Left hindlimb (tissue), 1 donor: ENCODE results near the gene SFT2D1.

ENCODE experiments used
- DNase-seq: peaks from one replicate; pipeline ENCODE4 v3.0.0-alpha.2; 2018

Gene SFT2D1

GRCh38 chr6:166306378-166307081, 35.8 kb downstream of the SFT2D1 start:
- no peak for DNase-seq

DNA sequence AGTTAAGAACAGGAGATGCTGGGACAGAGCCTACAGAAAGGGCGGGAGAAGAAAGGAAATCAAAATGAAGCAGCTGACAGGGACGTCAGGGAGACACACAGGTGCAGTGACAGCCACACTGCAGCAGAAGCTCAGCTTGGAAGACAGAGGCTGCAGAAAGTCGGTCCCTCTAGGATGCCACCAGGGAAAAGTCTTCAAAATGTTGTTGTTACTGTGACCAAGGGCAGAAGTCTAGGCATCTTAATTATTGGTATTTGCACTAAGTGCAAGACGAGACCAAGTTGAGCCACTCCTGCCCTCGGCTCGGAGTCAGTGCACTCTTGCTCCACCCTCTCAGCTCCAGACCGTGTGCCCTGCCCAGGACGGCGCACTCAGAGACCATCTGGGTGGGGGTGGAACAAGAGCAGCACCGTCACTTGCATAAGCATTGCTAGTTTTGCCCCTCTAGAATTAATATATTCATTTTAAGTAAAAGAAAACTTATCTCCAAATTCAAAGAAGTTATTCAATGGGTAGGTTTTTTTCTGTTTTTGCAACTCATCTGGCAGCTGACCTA, 36.7 kb downstream of the SFT2D1 start:
- no peak for DNase-seq

GRCh38 chr6:166304106-166304505, 38.2 kb downstream of the SFT2D1 start:
- no peak for DNase-seq

- DNase-seq: no peak
Measured at GRCh38 chr6:166301611-166302529, 40.5 kb downstream of the SFT2D1 start.

DNA sequence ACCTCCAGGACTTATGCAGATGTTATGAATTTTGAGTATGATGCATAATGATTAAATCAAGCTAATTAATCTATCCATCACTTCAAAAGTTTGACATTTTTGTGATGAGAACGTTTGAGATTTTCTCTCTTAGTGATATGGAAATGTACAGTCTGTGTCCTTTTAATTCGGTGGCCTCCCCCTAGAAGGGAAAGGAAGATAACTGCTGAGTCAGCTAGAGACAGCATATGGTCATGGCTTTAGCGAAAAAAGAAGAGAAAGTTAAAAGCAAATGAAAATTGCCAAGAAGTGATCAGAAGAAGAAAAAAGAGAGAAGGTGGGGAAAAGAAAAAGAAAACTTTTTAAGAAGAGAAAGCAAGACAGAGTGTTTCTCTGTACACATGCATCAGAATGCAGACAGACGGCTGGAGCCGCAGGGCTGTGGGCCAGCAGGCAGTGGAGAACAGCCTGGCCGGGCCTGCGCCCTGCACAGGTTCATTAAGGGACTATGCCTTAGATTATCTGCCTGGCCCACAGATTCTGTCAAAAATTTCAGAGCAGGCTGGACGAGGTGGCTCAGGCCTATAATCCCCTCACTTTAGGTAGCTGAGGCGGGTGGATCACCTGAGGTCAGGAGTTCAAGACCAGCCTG, 41.9 kb downstream of the SFT2D1 start:
- no peak for DNase-seq

DNA sequence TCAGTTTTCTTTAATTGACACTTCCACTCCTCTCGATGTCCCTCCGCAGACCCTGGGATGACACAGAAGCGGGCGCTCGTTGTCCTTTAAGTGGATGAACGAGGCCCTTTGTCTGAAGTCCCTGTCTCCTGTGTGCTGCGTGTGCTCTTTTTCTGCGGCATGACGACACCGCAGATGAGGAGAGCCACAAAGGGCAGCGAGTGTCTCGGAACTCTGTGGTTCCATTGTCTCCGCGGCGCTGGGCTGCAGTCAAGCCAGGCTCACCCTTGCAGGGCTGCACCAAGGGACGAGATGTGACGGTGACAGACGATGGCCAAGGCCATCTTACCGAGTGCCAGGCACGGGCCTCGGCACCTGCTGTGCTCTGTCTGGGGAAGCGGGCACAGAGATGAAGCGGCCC, 44.7 kb downstream of the SFT2D1 start:
- DNase-seq: no peak

GRCh38 chr6:166296035-166296883, 46.1 kb downstream of the SFT2D1 start:
- DNase-seq: no peak

DNA sequence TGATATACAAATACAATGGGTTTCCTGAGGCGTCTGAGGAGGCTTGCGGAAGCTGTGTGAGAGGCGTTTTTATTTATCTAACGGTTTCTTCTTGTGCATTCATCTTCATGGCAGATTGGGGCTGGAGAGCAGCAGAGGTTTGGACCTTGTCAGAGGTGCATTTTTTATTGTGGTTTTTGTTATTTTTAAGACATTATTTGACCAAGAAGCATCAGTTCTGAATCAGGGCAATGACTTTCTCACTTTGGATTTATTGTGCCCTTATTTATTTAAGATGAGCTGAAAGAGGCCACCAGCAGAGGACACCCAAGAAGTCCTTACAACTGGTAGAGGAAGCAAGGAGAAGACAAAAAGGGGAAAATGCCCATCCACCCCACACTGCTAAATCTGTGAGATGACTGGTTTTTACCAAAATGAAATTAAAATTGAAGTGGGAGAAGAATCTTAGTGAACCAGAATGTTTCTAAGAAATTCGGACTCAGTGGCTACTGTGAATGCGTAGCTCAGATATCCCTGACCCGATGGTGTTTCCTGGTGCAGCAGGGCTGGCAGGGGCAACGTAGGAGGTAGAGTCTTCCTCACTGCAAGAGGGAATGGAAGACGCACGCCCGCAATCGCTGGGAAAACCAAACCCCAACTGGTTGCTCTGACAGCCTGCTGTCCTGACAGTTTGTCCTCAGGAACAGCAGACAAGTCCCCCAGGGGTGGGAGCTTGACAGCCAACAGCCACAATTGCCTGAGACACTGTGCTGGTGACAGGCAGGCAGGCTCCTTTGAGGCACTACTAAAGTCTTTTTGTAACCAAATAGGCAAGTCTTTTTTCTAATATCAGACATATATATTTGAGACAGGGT, 48.4 kb downstream of the SFT2D1 start:
- DNase-seq: no peak

- DNase-seq: no peak
Measured at GRCh38 chr6:166289207-166290060, 52.9 kb downstream of the SFT2D1 start.

- DNase-seq: no peak
Measured at GRCh38 chr6:166286839-166287271, 55.5 kb downstream of the SFT2D1 start.

DNA sequence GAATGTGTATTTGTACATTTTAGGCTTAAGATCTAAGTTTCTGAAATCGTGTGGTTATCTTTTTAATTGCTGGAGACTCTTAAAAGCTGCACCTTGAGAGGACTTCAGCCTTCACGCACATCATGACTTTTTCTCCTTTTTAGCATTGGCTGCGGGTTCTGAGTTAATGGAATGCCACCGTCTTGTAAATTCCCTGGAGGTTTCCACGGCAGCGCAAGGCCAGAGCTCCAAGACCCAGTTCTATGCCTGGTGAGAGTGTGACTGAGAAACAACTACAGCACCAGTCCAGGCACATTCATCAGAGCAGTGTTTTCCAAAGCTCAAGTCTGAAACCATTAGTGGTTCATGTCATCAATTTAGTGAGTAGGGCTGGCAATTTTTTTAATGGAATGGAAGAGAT, 57.1 kb downstream of the SFT2D1 start:
- DNase-seq: no peak

- no peak for DNase-seq
Measured at GRCh38 chr6:166284640-166285039, 57.7 kb downstream of the SFT2D1 start.

DNA sequence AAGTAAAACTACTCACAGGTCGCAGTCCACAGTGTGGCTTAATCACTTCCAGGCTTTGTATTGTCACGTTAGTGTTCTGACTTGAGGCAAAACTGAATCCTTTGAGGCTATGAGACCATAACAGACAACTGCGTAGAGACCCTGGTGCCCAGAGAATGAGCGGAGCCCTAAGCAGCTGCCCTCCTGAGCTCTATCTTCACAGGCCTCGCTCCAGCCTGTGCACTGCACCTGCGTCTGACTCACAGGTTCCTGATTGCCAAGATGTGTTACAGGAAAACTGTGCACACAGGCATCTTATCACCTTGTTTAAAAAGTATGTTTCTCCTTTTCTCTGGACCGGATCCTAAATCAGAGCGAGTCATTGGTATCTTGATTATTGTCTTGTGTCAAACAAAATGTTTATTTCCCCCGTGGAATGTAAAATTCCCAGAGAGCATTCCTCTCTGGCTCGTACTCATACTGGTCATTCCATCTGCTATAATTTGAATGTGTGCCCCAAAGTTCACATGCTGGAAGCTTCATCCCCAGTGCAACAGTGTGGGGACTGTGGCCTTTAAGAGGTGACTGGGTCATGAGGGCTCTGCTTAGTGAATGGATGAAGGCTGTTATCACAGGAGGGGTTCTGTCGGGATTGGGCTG, 59.8 kb downstream of the SFT2D1 start:
- no peak for DNase-seq

DNA sequence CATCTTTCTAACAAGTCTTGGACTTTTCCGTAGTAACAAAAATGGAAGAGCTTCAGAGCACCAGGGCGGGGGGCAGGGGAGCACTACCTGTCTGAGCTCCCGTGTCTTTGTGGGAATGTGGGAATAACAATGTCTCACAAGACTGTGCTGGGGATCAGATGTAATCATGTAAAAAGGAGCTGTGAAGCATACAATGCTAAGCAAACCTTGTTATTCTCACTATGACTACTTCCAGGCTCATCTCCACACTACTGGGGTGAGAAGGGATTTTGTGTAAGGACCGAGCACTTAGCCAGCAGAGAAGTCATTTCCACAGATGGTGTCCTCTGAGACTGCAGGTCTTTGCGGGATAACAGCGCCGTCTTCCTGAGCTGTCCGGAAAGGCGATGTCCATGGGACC, 61.2 kb downstream of the SFT2D1 start:
- no peak for DNase-seq

GRCh38 chr6:166279393-166279679, 63.0 kb downstream of the SFT2D1 start:
- no peak for DNase-seq

DNA sequence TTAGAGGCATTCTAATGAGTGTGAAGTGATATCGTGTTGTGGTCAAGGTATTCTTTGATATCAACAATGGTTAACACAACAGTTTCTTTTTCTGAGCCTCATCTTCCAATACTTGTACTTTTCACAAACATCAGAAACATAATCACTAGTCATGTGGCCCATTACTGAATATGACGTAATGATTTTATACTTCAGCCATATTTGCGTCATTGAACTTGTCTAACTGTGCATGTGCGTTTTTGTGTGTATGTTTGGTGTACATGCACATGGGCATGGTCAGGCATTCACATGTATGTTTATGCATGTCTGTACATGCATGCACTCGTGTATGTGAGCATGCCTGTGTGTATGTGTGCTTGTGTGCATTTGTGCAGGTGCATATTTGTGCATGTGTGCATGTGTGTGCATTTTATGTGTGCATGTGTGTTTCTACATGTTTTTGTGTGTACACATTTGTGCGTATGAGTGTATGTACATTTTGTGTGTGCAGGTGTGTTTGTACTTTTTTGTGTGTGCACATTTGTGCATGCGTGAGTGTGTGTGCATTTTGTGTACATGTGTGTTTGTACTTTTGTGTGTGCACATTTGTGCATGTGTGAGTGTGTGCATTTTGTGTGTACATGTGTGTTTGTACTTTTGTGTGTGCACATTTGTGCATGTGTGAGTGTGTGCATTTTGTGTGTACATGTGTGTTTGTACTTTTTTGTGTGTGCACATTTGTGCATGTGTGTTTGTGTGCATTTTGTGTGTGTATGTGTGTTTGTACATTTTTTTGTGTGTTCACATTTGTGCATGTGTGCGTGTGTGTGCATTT, 63.6 kb downstream of the SFT2D1 start:
- no peak for DNase-seq

DNA sequence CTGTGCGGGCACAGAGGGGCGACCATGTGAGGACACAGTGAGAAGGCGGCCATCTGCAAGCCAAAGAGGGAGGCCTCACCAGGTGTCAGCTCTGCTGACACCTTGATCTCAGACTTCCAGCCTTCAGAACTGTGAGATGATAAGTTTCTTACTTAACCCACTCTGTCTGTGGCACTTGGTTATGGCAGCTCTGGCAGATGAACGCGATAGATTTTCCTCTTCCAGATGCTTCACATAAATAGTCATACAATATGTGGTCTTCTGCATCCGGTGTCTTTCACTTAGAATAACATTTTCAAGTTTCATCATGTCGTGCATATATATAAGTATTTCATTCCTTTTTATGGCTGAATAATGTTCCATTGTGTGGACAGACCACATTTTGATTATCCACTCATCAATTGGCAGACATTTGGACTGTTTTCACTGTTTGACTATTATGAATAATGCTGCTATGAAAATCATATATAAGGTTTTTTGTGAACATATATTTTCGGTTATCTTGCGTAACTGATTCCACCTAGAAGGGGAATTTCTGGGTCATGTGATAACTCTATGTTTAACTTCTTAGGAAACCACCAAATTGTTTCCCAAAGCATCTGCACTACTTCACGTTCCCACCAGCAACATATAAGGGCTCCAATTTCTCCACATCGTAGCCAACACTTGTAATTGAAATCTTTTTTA, 64.3 kb downstream of the SFT2D1 start:
- DNase-seq: no peak

GRCh38 chr6:166277018-166277417, 65.3 kb downstream of the SFT2D1 start:
- peak; percentile 79 for DNase-seq
